GM21381 (cell line): ENCODE data around the gene AHNAK2.
"Not testable (repeated sequence)": the region's sequence is repeated elsewhere in the genome, so short reads cannot be mapped to it uniquely, and the experiment has no call there.

ENCODE experiments used
- ATAC-seq: cut with Tn5 transposase; IDR thresholded peaks from one replicate; pipeline ENCODE4 v1.9.1; 2021; ENCODE audit warnings: mild to moderate bottlenecking, moderate library complexity; ENCODE audit not compliant: unreplicated experiment

Gene AHNAK2

GRCh38 chr14:104903990-104904389, 74.2 kb downstream of the AHNAK2 start:
- ATAC-seq = no peak

GRCh38 chr14:104900639-104901512, 77.3 kb downstream of the AHNAK2 start:
- ATAC-seq = no peak

- ATAC-seq = no peak
These were observed 78.4 kb downstream of the AHNAK2 start for GRCh38 chr14:104899781-104900180.

- no peak for ATAC-seq
These were observed 79.2 kb downstream of the AHNAK2 start for GRCh38 chr14:104898870-104899510.

GRCh38 chr14:104898195-104898558, 80.0 kb downstream of the AHNAK2 start:
- no peak for ATAC-seq

GRCh38 chr14:104897330-104898194, 80.6 kb downstream of the AHNAK2 start:
- no peak for ATAC-seq

- ATAC-seq = no peak
These were observed 82.2 kb downstream of the AHNAK2 start for GRCh38 chr14:104895786-104896661.

GRCh38 chr14:104895207-104895785, 82.9 kb downstream of the AHNAK2 start:
- ATAC-seq = no peak

GRCh38 chr14:104894331-104895206, 83.6 kb downstream of the AHNAK2 start:
- no peak for ATAC-seq

- ATAC-seq = no peak
These were observed 84.6 kb downstream of the AHNAK2 start for GRCh38 chr14:104893435-104894207.

- no peak for ATAC-seq
These were observed 85.4 kb downstream of the AHNAK2 start for GRCh38 chr14:104892531-104893434.

GRCh38 chr14:104891664-104892530, 86.3 kb downstream of the AHNAK2 start:
- ATAC-seq = no peak

GRCh38 chr14:104891121-104891551, 87.0 kb downstream of the AHNAK2 start:
- ATAC-seq = no peak

GRCh38 chr14:104890292-104890691, 87.9 kb downstream of the AHNAK2 start:
- not testable (repeated sequence) for ATAC-seq

- no peak for ATAC-seq
These were observed 88.8 kb downstream of the AHNAK2 start for GRCh38 chr14:104889375-104889757.
